Right renal cortex interstitium (tissue), 3 donors: ENCODE results near the gene CES5A. TPM values are rescaled to one million over a fixed set of nuclear protein-coding genes. Genes with fewer than 3 reads are reported as not detected.
"Not testable (repeated sequence)": the region's sequence is repeated elsewhere in the genome, so short reads cannot be mapped to it uniquely, and the experiment has no call there.

ENCODE experiments used
- DNase-seq, 3 donors: peaks; one replicate each; pipeline ENCODE4 v3.0.0-alpha.2; 2013; ENCODE audit warnings: low read depth in 3 of 3, low spot score in 2 of 3
- polyA plus RNA-seq, 3 donors: library from polyadenylated mRNA; unstranded; fragments of 120-200 nt; gene quantifications; one replicate each; pipeline ENCODE4 v1.2.1, GENCODE V29; 2013; ENCODE audit not compliant: insufficient read length in 3 of 3

Gene CES5A
- polyA plus RNA-seq, 3 donors = 0.11 to 0.13 TPM; not detected in 1

DNA sequence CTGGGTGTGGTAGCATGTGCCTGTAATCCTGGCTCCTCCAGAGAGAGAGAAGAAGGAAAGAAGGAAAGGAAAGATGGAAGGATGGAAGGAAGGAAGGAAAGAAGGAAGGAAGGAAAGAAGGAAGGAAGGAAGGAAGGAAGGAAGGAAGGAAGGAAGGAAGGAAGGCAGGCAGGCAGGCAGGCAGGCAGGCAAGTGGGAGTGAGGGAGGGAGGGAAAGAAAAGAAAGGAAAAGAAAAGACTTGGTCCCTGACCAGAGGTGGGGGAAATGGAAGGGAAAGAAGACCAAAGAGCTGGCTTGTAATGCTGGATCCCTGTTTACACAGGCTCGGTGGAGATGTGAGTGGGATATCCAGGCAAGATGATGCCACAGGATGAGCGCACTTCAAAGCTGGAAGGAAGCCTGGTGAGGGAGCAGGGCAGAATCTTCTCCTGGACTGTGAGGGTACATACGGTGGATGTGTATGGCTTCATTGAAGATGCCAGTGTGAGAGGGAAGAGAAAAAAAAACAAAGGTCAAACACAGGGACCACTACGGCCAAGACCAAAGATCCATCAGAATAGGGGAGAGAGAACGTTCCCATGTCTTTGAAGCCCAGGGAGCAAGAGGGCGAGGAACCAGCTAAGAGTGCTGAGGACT, 44.4 kb downstream of the CES5A start:
- DNase-seq = no peak

DNA sequence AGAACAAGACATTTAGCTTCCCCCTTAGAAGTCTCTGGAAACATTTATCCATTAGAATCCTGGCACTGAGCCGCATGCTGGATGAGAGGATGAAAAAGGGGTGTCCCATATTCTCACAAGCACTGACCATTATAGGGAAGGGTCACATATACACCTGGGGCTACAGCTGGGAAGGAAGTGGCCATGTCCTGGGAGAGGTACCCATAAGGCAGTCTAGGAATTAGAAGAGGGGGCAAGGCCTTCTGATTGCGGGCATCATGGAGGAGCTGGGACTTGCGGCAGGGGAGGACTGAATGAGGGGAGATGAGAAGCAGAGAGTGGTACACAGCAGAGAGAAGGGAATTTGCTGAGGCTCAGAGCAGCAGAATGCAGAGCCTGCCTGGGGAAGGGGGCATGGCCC, 45.9 kb downstream of the CES5A start:
- not testable (repeated sequence) for DNase-seq

DNA sequence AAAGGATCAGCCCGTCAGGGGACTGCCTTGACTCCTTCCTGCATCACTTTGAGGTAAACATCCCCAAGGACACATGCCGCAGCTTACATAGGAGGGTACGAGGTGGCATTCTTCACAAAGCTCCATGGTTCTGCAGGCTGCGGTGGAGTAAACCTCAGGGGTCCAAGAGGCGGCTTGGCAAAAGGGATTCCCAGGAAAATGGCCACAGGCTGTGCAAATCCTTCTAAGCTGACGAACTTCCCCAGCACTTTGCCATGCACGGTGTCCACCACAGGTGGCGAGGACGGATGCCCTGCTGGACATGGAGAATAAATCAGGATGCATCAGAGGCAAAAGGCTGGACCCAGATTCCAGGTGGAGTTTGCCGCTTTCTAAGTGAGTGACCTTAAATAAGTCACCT, 46.5 kb downstream of the CES5A start:
- no peak for DNase-seq

DNA sequence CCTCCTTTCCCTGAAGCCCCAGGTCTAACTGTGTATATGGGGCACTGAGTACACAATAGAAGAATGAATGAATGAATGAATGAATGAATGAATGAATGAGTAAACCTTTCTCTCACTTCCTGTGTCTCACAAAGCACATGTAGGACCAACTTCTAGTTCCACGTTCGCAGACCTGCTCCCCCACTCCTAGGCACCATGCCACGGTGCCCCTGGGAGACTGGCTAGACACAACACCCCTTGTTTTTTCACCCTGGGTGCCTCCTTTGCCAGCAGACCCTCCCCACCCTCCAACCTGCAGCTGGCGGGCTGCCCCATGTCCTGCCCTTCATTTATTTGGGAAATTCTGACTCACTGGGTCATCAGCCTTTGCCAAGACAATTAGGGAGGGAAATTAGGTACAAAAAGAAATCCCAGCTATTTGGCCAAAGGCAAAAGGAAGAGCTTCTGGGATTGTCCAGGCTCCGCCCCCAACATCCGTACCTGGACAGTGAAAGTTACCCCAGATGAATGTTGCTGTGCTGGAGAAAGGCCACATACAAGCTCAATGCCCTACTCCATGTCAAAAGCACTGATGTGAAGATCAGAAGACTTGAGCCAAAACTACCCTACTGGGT, 50.0 kb downstream of the CES5A start:
- DNase-seq = no peak

DNA sequence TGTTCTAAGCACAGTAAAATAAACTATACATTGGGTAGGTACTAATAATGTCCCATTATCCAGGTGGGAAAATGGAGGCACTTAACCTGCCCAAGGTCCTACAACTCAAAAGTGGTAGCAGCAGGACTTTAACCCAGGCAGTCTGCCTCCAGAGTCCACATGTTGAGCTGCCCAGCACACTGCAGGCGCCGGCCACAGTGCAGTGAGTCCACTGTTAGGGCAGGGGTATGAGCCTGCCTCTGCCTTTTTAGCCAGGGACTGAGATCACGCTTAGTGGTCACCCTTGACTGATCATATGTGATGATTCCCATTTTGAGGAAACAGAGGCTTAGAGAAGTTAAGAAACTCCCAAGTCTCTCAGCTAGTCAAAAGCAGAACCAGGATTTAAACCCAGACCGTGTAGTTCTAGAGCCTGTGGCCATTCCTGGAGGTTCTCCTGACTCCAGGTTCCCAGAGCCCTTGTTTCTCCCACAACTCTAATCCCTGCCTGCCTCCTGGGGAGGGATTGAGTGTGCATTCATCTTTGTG, 50.6 kb downstream of the CES5A start:
- DNase-seq = no peak

DNA sequence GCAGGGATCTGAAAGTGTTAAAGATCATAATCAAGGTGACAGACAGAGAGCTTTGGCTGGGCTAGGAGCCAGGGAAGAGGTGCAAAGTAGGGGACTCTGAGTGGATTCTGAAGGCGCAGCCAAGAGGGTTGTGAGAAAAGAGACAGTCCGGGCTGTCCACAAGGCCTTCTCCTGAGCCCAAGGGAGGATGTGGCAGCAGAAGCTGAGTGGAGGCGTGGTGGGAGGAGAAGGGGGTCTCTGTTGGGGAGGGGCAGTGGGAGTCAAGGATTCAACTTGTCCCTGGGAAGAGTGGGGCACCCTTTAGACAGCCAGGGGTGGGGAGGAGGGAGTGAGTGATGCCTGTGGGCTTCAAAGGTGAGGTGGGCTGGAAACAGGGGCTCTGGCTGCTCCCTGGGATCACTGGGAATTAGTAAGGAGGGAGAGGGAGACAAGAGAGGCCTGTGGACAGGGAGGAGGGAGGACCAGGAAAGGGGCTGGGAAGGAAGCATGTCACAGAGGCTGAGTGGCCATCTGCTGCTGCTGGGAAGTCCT, 52.8 kb downstream of the CES5A start:
- no peak for DNase-seq

DNA sequence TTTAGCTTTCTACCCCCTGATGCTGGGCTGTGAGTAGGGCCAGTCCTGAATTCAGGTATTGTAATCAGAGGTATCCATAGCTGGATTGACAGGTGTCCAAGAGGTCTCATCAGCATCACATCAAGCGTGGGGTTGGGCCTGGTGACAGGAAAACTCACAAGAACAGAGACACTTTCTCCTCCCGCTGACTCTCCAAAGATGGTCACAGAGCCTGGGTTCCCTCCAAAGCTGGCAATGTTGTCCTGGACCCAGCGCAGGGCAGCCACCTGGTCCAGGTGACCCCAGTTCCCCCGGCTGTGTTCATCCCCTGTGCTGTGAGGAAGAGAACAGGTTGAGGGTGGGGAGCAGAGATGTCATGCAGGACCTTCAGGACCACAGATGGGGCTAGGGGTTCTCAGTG, 54.0 kb downstream of the CES5A start:
- DNase-seq = no peak

DNA sequence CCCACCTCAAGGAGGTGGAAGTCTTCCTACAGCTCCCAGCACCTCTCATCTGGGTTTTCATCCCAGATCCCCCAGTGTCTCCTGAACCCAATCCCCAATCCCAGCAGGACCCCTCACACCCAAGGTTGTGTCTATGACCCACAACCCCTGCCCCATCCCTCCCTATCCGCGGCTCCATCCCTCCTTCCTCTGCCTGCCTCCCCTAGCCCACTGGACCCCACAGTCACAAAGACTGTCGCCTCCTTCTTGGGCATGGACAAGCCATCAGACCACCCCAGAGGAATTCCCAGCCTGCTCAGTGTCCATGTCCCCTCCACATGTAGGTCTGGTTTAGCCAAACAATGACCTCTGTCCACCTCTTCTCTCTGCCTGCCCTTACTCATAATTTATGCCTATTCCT, 54.6 kb downstream of the CES5A start:
- DNase-seq = no peak

DNA sequence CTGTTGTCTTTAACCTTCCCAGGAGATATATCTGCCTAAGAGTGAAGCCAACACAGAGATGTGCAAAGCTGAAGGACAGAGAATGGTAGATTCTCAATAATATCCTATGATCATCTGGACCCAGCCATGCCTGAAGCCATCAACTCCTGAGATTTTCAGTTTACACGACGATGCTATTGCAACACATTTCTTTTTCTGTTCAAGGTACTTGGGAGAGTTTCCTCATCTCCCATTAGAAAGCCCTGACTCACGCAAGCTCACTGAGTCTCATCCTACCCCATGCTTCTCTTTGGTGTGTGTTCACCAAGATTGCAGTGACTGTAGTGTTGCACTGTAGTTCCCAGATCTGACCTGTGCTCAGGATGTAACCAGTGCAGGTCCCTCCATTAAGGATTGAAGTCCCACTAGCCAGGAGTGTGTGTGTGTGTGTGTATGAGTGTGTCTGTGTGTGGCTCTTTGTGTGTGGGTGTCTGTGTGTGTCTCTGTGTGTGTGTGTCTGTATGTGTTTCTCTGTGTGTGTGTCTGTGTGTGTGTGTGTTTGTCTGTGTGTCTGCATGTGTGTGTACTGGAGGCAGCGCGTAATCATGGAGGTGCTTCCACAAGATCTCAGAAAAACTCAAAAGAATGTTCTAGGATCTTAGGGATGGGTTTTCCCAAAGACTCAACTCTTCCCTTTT, 57.8 kb downstream of the CES5A start:
- no peak for DNase-seq

DNA sequence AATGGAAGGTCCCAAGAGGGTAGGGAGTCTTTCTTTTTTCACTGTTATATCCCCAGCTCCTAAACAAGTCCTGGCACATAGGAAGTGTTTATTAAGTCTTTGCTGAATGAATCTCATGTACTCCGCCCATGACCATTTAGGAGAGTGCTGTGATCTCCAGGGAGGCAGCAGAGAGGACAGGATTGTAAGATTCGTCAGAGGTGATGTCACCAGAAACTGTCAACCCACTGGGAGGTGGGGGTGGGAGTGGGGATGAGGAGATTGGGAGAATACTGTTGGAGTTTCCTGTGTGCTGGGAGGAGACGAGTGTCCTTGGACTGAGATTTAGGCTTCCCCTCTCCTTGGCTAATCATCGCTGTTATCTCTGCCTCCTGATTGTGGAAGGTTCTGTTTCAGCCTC, 59.0 kb downstream of the CES5A start:
- not testable (repeated sequence) for DNase-seq

DNA sequence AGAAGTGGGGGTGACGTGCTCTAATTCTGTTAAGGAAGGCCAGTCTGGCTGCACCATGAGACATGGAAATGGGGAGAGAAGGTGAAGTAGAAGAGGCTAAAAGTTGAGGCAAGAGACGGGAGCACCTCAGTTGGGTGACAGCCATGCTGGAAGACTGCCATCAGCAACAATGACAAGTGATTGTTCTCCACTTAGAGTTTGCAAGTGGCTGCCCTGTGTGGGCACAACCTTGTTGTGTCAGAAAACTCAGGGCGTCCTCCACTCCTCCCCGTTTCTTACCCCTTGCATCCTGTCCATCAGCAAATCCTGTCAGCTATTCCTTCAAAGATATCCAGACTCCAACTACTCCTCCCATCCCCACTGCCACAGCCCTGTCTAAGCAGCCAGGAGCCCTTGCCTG, 59.9 kb downstream of the CES5A start:
- DNase-seq = no peak

DNA sequence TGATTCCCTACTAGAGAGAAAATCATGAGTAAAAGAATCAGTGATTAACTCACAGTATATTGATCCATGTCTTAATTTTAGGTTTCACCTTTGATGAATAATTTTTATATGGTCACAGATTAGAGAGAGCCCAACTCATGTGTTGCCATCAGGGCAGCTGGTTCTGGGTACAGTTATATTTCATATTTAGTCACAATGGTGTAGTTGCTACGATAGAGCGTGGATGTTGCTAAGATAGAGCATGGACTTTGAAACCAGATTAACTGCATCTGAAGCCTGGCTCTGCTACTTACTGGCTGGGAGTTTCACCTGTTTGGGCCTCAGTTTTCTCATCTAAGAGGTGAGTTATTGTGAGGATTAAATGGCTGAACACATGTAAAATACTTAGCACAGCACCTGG, 61.0 kb downstream of the CES5A start:
- not testable (repeated sequence) for DNase-seq

DNA sequence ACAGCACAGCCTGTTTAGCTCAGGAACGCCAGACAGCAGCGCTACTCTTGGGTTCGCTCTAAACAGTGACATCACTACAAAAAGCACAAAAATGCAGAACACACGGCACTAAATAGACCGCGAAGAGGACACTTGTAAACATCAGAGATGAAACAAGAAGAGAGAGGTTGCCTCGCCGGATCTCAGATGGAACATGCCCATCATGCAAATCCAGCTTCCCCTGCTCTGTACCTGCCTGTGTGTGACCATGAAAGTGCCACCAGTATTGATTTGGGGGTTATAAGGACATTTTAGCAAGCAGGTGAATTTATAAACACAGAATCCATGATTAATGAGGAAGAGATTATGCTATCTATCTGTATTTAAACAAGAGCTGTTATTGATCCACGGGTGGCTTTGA, 61.4 kb downstream of the CES5A start:
- not testable (repeated sequence) for DNase-seq

DNA sequence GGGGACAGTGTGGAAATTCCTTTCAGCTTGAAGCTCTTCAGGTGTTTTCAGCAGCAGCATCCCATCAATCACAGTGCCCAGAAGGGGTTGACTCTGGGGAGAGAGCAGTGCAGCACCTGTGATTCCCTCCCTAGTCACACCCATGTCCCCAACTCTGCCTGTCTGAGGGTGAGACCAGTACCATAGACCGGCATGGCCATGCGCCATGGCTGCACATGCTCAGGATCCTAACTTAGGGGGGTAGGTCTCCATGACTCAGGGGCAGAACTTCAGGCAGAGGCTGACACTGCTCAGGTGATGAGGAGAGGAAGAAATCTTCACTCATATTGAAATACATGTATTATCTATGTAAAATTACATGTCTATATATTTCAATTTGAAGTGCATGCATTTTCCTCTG, 62.2 kb downstream of the CES5A start:
- no peak for DNase-seq

DNA sequence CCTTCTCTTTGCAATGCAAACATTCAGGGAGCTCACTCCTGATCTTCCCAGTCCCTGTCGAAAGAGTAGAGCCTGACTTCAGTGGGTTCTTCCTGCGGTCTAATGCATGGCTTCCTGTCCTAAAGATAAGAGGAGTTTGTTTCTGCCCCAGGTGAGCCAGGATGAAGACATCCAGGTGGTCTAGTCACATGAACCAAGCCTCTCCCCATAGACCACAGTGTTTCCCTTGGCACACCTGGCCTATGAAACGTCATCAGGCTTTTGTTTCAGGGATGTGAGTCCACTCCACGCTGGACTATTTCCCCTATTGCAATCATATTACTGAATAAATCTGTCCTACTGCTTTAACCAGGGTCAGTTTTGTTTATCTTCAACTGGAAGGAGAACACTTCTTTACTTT, 63.4 kb downstream of the CES5A start:
- DNase-seq = no peak

DNA sequence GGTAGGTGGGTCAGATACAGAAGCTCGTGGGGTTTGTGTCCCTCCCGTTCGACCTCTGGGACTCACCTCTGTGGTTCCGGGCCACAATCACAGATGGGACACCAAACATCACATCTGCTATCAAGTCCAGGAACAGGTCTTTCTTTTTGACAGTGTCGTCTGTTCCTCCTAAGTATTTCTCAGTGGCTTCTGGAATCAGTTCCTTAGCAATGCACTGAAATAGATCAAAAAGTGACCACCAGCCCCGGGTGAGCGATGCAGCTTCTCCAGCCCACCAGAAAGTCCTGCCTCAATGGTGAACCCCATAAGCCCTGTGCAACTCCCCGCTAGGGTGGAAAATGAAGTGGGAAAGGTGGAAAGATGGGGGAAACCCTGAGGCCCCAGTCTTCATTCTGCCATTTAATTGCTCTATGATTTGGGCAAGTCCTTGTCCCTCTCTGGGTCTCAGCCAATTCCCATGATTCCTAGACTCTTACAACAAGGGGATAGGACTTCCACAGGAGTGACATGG, 64.7 kb downstream of the CES5A start:
- DNase-seq = no peak

DNA sequence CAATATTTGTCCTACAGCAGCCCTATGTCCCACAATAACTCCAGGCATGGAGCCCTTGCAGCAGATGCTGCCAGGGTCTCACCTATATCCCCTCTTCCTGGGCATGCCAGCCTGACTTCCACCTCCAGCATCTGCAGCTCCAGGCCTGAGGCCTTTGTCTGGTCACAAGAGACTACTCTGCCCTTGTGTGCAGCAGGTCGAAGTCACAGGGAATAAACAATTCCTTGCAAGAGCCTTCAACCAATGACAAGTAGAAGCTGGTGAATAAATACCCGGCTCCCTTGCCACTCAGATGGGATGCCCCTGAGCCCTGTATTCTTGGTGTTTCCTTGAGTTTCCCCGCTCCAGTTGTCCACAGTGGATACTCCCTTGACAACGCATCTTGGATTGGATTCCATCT, 65.3 kb downstream of the CES5A start:
- no peak for DNase-seq

DNA sequence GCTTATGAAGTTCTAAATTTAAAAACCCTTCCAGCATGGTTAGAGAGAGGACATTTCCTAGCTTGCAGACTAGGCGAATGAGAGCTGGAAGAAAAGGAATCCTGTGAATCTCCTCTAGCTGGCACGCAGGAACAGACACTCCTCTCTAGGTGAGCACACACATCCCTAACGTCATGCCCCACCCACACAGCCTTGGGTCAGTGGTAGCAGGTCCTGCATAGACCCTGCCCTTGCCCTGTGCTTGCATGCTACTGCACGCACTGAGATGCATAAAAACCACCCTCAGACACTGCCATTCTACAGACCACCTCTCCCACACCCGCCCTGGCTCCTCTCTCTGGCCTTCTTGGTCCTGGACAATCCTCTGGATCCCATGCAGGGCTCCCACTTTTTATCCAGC, 65.8 kb downstream of the CES5A start:
- DNase-seq = no peak

DNA sequence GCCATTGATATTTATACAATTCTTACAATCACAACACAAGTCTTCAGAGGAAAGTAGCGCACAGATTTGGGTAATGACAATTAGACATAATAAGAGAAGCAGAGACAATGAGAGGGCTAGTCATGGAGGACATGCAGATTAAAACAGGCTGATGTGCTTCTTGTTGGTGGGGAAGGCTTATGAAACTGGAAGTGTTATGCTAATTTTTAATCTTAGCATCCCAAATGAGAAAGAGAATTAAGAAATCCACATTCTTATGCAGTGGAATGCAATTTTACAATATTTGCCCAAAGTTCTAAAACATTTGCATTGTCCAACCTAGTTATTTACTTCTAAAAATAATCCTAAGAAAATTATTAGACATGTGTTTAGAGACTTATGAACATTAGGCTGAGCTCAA, 66.9 kb downstream of the CES5A start:
- DNase-seq = not testable (repeated sequence)

DNA sequence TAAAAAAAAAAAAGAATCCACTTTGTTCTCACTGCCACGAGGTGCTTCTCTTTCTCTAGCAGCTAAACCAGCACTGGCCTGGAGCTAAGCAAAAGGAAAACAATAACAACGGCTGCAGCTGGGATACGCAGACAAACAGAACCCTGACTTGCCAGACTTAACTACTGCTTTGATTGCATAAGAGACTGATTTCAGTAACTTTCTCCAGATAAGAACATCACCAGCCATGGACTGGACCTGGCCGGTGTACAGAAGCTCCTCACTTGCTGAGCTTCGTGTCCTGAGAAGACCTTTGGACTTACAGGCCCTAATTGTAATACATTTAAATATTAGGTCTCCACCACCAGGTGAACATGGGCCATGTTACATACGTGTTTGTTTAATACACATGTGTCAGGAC, 70.1 kb downstream of the CES5A start:
- not testable (repeated sequence) for DNase-seq

DNA sequence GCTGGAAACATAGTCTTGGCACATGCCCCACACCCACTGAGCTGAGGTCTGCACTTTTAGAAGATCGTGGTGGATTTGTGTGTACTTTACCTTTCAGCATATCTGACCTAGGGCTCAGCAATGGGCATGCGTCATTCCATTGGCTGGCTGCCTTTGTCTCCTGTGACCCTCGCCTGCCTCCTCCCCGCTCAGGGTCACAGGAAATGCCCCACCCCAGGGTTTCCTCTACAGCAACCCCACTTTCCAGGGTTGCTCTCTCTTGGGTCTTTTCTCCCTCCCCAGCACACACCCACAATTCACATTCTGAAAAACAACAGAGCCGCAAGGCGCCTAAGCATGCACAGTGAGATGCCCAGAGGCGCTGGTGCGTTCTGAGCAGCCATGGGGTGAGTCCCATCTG, 71.5 kb downstream of the CES5A start:
- not testable (repeated sequence) for DNase-seq
